AG04450 (cell line): ENCODE measurements around the gene WLS. TPM values are rescaled to one million over a fixed set of nuclear protein-coding genes. Genes with fewer than 3 reads are reported as not detected.

Experiments used
- CTCF ChIA-PET: fragments of 300-600, 350-600 bp; formaldehyde crosslinking; extraction: SDS; loops from one replicate; lab custom pipeline; 2022; ENCODE audit warnings: antibody characterized with exemption, inconsistent platforms; lab: Charles Lee
- POLR2A ChIA-PET: fragments of 350-600 bp; formaldehyde crosslinking; extraction: SDS; loops from one replicate; lab custom pipeline; 2021; ENCODE audit warnings: antibody characterized with exemption, inconsistent platforms; lab: Yijun Ruan, JAX
- DNase-seq: peaks from one replicate; pipeline ENCODE4 v3.0.0-alpha.2; 2011; ENCODE audit warnings: low read depth, low spot score
- H3K27ac ChIP-seq: one replicate; pipeline ENCODE4 v1.5.1; 2012; ENCODE audit warnings: low read depth, low read length, control low read depth
- H3K27me3 ChIP-seq: one replicate; pipeline ENCODE4 v1.6.0; 2012; ENCODE audit warnings: low read length; ENCODE audit not compliant: control insufficient read depth, insufficient read depth
- H3K4me3 ChIP-seq: 2 replicates; pipeline ENCODE4 v1.5.1; 2011; ENCODE audit warnings: mild to moderate bottlenecking, low read depth, low read length, control low read depth
- H3K9me3 ChIP-seq: 2 replicates; pipeline ENCODE4 v1.5.1; 2012; ENCODE audit warnings: low read length; ENCODE audit not compliant: control insufficient read depth, insufficient read depth
- polyA plus RNA-seq: library from polyadenylated mRNA; depleted of rRNA; stranded (reverse); fragments of >200 nt; gene quantifications from 2 replicates; pipeline ENCODE4 v1.2.3, GENCODE V29; 2011; rRNA removed
- small RNA-seq: library from RNA; depleted of rRNA; stranded (forward); fragments of <200 nt; gene quantifications from one replicate; pipeline ENCODE3, GENCODE V24; 2012; ENCODE audit warnings: low read depth; ENCODE audit not compliant: insufficient read length
- TF ChIP-seq, protein P1 (sequence below): IDR thresholded peaks from 2 replicates; pipeline ENCODE4 v1.5.1; 2011; ENCODE audit warnings: low read depth, low read length, control low read depth, inconsistent platforms

Gene WLS
- polyA plus RNA-seq, 1 experiment = 391 TPM

DNA sequence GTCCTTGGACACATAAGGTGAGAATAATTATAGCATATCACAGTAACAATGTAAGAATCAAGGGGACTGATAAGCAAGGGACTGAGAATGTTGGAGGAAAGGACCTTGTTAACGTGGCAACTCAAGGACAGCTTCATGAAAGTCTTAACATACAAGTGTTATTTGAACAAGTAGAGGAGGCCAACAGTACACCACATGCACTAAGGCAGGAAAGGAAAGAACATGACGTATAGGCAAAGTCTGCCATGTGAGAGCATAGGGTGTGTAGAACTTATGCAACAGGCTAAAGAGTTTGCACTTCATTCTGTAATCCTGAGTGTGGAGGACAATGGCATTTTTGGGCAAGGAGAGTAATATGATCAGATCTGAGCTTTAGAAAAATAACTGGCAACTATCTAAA is 148.6 kb downstream of the WLS start:
- ChIA-PET CTCF (interaction anchor here (0.9 kb wide), 1 partner anchor 275 kb away, joined by 3 read pairs; no protein-coding TSS in a partner anchor), POLR2A (no interaction called here)
- Histone ChIP-seq H3K27me3 (no peaks in the 10 kb centered on the region), H3K9me3 (no peaks in the 10 kb centered on the region), H3K4me3 (no peak overlapping the region), H3K27ac (no peak overlapping the region)
- no peak for DNase-seq
- TF ChIP-seq, protein P1, sequence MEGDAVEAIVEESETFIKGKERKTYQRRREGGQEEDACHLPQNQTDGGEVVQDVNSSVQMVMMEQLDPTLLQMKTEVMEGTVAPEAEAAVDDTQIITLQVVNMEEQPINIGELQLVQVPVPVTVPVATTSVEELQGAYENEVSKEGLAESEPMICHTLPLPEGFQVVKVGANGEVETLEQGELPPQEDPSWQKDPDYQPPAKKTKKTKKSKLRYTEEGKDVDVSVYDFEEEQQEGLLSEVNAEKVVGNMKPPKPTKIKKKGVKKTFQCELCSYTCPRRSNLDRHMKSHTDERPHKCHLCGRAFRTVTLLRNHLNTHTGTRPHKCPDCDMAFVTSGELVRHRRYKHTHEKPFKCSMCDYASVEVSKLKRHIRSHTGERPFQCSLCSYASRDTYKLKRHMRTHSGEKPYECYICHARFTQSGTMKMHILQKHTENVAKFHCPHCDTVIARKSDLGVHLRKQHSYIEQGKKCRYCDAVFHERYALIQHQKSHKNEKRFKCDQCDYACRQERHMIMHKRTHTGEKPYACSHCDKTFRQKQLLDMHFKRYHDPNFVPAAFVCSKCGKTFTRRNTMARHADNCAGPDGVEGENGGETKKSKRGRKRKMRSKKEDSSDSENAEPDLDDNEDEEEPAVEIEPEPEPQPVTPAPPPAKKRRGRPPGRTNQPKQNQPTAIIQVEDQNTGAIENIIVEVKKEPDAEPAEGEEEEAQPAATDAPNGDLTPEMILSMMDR = no peak

DNA sequence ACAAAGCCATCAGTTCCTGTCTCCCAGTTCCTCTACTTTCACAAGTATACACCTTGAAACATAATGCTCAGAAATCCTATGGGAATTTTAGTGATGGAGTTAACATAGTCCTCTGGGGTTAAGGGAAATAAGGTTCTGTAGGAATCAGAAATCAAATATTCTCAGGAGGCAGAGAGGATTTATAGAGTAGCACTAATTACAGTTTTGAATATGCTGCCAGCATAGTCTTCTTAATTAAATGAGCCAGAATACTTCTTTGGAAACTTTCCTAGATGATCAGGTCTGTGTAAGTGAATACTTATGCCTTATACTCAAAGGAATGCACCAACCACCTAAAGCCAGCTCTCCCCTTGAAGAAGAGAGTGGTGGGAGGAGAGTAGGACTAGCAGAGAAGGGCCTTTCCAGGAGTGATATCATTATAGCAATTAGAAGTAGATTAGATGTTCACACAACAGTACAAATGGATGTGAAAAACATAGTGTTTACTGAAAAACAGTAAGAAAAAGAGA is 150.5 kb downstream of the WLS start:
- Histone ChIP-seq H3K27ac (no peak overlapping the region), H3K4me3 (no peak overlapping the region), H3K9me3 (no peaks in the 10 kb centered on the region), H3K27me3 (no peaks in the 10 kb centered on the region)
- DNase-seq = no peak
- CTCF ChIA-PET = interaction anchor here (1.1 kb wide), 1 partner anchor 228 kb away, joined by 3 read pairs; no protein-coding TSS in a partner anchor
- TF ChIP-seq, protein P1 = no peak
- POLR2A ChIA-PET = no interaction called here

DNA sequence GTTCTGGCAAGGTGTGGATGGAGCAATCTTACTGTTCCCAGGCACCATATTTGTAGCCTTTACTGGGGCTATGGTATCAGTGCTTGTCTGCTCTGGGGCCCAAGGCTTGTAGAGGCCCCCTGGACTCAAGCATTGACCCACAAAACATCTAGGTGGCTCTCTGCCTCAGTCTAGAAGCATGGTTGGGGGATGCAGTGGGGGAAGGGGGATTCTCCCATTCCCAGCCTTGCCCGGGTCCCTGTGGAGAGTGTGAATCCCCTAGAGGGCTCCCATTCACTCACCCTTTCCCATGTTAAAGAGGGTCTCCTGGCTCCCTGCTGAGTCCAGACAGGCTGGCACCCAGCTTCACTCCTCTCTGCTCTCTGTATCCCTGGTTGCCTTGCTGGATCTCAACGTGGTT is 153.7 kb downstream of the WLS start:
- no peak overlapping the region for H3K27ac ChIP-seq
- CTCF ChIA-PET = no interaction called here
- TF ChIP-seq, protein P1 = no peak
- peaks cover 3% of the 10 kb centered on the region for H3K27me3 ChIP-seq
- POLR2A ChIA-PET = no interaction called here
- DNase-seq = no peak
- no peaks in the 10 kb centered on the region for H3K9me3 ChIP-seq
- no peak overlapping the region for H3K4me3 ChIP-seq

Small RNA genes lying within 50 kb of the gene (small RNA-seq; reads per million reads assigned to genes)
- gene COX6B1P7 (not detected), gene MIR1262 (7.0 reads per million, percentile 62 among the genes with 10 or more reads in this experiment)

Other genes starting within 250 kb of the WLS start
- 12.6 and 13.1 TPM in 2 replicates for gene DIRAS3, start 181.9 kb downstream of the WLS start, polyA plus RNA-seq
- gene RPE65, start 217.4 kb upstream of the WLS start, polyA plus RNA-seq = not detected in 2 replicates